A549 (cell line): ENCODE measurements around the gene UBQLN4. TPM values are rescaled to one million over a fixed set of nuclear protein-coding genes. Genes with fewer than 3 reads are reported as not detected.

Experiments
- ATAC-seq, 2 experiments: fragments of 200-7000 bp in 1 of 2; fragments of >200 bp in 1 of 2; cut with Nextera tagmentation in 1 of 2; cut with Tn5 transposase in 1 of 2; 3 replicates each; pipeline versions ENCODE4 v1.8.0 to v1.9.1; 2018 to 2020; ENCODE audit warnings: mild to moderate bottlenecking in 1 of 2, moderate library complexity in 1 of 2
- CTCF ChIA-PET: fragments of 300-600 bp; sonication (Branson Sonifier 250); formaldehyde crosslinking; extraction: SDS; loops from one replicate; lab custom pipeline; 2021; ENCODE audit warnings: antibody characterized with exemption, inconsistent platforms; lab: Yijun Ruan, JAX
- POLR2A ChIA-PET: fragments of 350-600 bp; formaldehyde crosslinking; extraction: SDS; loops from one replicate; lab custom pipeline; 2021; ENCODE audit warnings: antibody characterized with exemption, inconsistent platforms; lab: Yijun Ruan, JAX
- DNase-seq, 2 experiments: peaks; one replicate each; pipeline versions ENCODE4 v3.0.0 to v3.0.0-alpha.2; 2011 to 2016; ENCODE audit warnings: low read depth in 1 of 2, low spot score in 1 of 2
- FAIRE-seq: peaks from 2 replicates; lab custom pipeline; 2011; peaks lifted over from hg19 to GRCh38; lab: Jason Lieb, UNC
- H3K27ac ChIP-seq, 2 experiments: fragments of >200 bp; sonication (Bioruptor Twin); formaldehyde crosslinking; 3 replicates each; pipeline ENCODE4 v1.5.1; 2016 to 2017
- H3K4me1 ChIP-seq: fragments of >200 bp; sonication (Bioruptor Twin); formaldehyde crosslinking; 3 replicates; pipeline ENCODE4 v1.6.1; 2016
- H3K4me2 ChIP-seq: fragments of >200 bp; sonication (Bioruptor Twin); formaldehyde crosslinking; 3 replicates; pipeline ENCODE4 v1.6.1; 2016
- H3K4me3 ChIP-seq: fragments of >200 bp; sonication (Bioruptor Twin); formaldehyde crosslinking; 3 replicates; pipeline ENCODE4 v1.5.1; 2016
- H3K9me3 ChIP-seq: fragments of >200 bp; sonication (Bioruptor Twin); formaldehyde crosslinking; 3 replicates; pipeline ENCODE4 v1.6.1; 2016
- BHLHE40 ChIP-seq: IDR thresholded peaks from 2 replicates; pipeline ENCODE4 v1.6.1; 2012; ENCODE audit warnings: low read depth, low read length, inconsistent platforms
- CBX2 ChIP-seq: fragments of 200-600 bp; sonication (generic); IDR thresholded peaks from 2 replicates; pipeline ENCODE4 v1.6.1; 2016; ENCODE audit warnings: low read depth, mild to moderate bottlenecking, borderline replicate concordance
- CEBPB ChIP-seq, 2 experiments: fragments of >200 bp in 1 of 2; sonication (Bioruptor Twin) in 1 of 2; formaldehyde crosslinking in 1 of 2; IDR thresholded peaks; 2 replicates each; pipeline ENCODE4 v1.6.1; 2012 to 2016
- CHD2 ChIP-seq: fragments of 150-350 bp; IDR thresholded peaks from 2 replicates; pipeline ENCODE4 v1.6.1; 2014; ENCODE audit warnings: low read length; ENCODE audit not compliant: partially characterized antibody
- EHMT2 ChIP-seq: fragments of 200-600 bp; sonication (generic); IDR thresholded peaks from 2 replicates; pipeline ENCODE4 v1.6.1; 2016; ENCODE audit warnings: antibody characterized with exemption, low read depth, mild to moderate bottlenecking, moderate library complexity
- HDAC2 ChIP-seq: fragments of 200-600 bp; sonication (generic); IDR thresholded peaks from 2 replicates; pipeline ENCODE4 v1.6.1; 2016
- MYC ChIP-seq: IDR thresholded peaks from 2 replicates; pipeline ENCODE4 v1.6.1; 2012; ENCODE audit warnings: mild to moderate bottlenecking, inconsistent platforms, low read length, improper control_type of control experiment, borderline replicate concordance
- NR3C1 ChIP-seq: fragments of >200 bp; sonication (Bioruptor Twin); formaldehyde crosslinking; IDR thresholded peaks from 3 replicates; pipeline ENCODE4 v1.6.1; 2017
- RARB ChIP-seq: fragments of 250-450 bp; sonication (Bioruptor Pico); IDR thresholded peaks from 2 replicates; pipeline ENCODE4 v1.8.0; 2021; ENCODE audit warnings: mild to moderate bottlenecking, moderate library complexity
- RCOR1 ChIP-seq: fragments of 150-350 bp; IDR thresholded peaks from 2 replicates; pipeline ENCODE4 v1.6.1; 2014; ENCODE audit warnings: antibody characterized with exemption, low read length, low read depth
- RFX5 ChIP-seq: fragments of 450-650 bp; IDR thresholded peaks from 2 replicates; pipeline ENCODE4 v1.7.1; 2014; ENCODE audit warnings: antibody characterized with exemption, mild to moderate bottlenecking, moderate library complexity
- RNF2 ChIP-seq: fragments of 200-600 bp; sonication (generic); IDR thresholded peaks from 2 replicates; pipeline ENCODE4 v1.6.1; 2016; ENCODE audit warnings: low read depth, mild to moderate bottlenecking, antibody characterized with exemption, moderate library complexity, borderline replicate concordance
- TFCP2L1 ChIP-seq: fragments of 250-450 bp; sonication (Bioruptor Pico); IDR thresholded peaks from 2 replicates; pipeline ENCODE4 v1.5.0; 2021; ENCODE audit warnings: mild to moderate bottlenecking
- WGBS: methylation state at CpG from one replicate; pipeline ENCODE4 v1.1.6; 2017; ENCODE audit errors: missing lambda C conversion rate; 5-methylcytosine and 5-hydroxymethylcytosine counted together
- polyA plus RNA-seq, 4 experiments: library from polyadenylated mRNA; depleted of rRNA in 3 of 4; stranded (reverse); fragments of >200 nt; fragmentation: RNase III in 1 of 4; extraction: RNeasy Plus Mini Kit Qiagen cat#74134 plus additional on column Dnase treatment in 1 of 4; gene quantifications; 2 replicates in 3 of 4; 3 replicates in 1 of 4; pipeline ENCODE4 v1.2.3, GENCODE V29; 2011 to 2017
- TF ChIP-seq, protein P1 (sequence below): fragments of >200 bp; sonication (Bioruptor Twin); formaldehyde crosslinking; IDR thresholded peaks from 3 replicates; pipeline ENCODE4 v1.5.1; 2016
- TF ChIP-seq, protein P2 (sequence below): IDR thresholded peaks from 2 replicates; pipeline ENCODE4 v1.6.1; 2012
- TF ChIP-seq, protein P3 (sequence below): fragments of >200 bp; sonication (Bioruptor Twin); formaldehyde crosslinking; IDR thresholded peaks from 2 replicates; pipeline ENCODE4 v1.6.1; 2016
- TF ChIP-seq, protein P4 (sequence below): fragments of 450-650 bp; IDR thresholded peaks from 2 replicates; pipeline ENCODE4 v1.6.1; 2014; ENCODE audit warnings: antibody characterized with exemption
- TF ChIP-seq, protein P5 (sequence below): fragments of 200-600 bp; sonication (generic); IDR thresholded peaks from 2 replicates; pipeline ENCODE4 v1.6.1; 2016; ENCODE audit warnings: antibody characterized with exemption, mild to moderate bottlenecking, moderate library complexity

UBQLN4 gene
- polyA plus RNA-seq, 2 of the 4 experiments (the other 2 are of a cell fraction): 38.2 to 42.0 TPM

DNA sequence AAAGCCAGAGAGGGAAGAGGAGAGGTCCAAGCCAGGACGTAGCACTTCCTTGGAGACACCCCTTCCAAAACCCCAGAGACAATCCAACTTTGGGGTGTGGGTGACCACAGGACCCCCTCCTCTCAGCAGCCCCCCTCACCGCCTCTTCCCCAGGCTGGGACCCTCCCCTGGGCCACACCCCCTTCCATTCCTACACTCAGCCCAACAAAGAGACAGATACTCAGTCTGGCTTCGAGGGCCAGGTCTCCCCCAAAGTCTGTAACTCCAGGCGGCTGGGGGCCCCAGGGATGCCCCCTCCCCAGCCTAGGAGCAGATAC, 27.2 kb upstream of the UBQLN4 start:
- FAIRE-seq (no peak), ATAC-seq (no peak), DNase-seq (no peak)
- peak overlapping the region; percentile 100 for H3K4me2 ChIP-seq
- H3K4me1 ChIP-seq: peaks cover 14% of the 10 kb centered on the region; the same call in 2 of the 3 replicates
- POLR2A ChIA-PET: no interaction called here
- peak overlapping the region; percentile 83; the same call in 2 of the 3 replicates for H3K4me3 ChIP-seq
- peak overlapping the region in 1 of 2 experiments; percentile 93; a peak in 3 of 6 replicates for H3K27ac ChIP-seq
- CTCF ChIA-PET: no interaction called here
- WGBS: 68% methylated on average over 3 of the region's 4 CpGs
- no peaks in the 10 kb centered on the region for H3K9me3 ChIP-seq
- TF ChIP-seq RNF2 (no peak), RARB (no peak), TFCP2L1 (CRISPR knock-in tag) (no peak), CHD2 (no peak), CBX2 (no peak), NR3C1 (no peak), RFX5 (no peak), CEBPB (IDR thresholded peaks at IDR 0.05) (no peak), BHLHE40 (no peak), EHMT2 (no peak)
- TF ChIP-seq, protein P1, sequence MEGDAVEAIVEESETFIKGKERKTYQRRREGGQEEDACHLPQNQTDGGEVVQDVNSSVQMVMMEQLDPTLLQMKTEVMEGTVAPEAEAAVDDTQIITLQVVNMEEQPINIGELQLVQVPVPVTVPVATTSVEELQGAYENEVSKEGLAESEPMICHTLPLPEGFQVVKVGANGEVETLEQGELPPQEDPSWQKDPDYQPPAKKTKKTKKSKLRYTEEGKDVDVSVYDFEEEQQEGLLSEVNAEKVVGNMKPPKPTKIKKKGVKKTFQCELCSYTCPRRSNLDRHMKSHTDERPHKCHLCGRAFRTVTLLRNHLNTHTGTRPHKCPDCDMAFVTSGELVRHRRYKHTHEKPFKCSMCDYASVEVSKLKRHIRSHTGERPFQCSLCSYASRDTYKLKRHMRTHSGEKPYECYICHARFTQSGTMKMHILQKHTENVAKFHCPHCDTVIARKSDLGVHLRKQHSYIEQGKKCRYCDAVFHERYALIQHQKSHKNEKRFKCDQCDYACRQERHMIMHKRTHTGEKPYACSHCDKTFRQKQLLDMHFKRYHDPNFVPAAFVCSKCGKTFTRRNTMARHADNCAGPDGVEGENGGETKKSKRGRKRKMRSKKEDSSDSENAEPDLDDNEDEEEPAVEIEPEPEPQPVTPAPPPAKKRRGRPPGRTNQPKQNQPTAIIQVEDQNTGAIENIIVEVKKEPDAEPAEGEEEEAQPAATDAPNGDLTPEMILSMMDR: no peak
- TF ChIP-seq, protein P2, sequence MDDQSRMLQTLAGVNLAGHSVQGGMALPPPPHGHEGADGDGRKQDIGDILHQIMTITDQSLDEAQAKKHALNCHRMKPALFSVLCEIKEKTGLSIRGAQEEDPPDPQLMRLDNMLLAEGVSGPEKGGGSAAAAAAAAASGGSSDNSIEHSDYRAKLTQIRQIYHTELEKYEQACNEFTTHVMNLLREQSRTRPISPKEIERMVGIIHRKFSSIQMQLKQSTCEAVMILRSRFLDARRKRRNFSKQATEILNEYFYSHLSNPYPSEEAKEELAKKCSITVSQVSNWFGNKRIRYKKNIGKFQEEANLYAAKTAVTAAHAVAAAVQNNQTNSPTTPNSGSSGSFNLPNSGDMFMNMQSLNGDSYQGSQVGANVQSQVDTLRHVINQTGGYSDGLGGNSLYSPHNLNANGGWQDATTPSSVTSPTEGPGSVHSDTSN: no peak
- TF ChIP-seq, protein P3, sequence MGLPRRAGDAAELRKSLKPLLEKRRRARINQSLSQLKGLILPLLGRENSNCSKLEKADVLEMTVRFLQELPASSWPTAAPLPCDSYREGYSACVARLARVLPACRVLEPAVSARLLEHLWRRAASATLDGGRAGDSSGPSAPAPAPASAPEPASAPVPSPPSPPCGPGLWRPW: no peak

DNA sequence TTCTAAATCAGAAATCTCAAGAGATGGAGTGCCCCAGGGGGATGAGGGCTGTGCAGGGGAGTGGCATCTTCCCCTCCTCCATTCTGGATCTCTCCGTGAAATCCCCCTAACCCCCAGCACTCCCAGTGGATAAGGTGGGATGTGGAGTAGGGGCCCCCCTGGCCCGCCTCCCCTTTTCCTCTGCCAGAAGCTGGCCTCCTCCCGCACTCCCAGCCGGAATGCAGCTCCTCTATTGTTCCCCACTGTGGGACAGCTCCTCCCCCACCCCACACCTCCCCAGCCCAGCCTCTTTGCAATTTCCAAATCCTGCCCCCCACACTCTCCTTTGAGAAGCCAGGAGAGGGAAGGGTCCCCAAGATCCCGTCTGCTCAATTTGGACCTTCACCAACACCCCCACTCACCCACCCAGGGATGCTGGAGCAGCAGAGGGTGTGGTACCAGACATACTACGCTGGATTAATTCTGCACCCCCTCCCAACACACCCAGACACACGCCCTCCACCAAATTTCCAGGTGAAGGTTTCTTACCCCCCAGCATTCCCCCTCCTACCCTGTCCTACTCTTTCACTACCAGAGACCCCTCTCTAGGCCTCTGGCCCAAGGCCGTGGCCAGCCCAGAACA, 26.8 kb upstream of the UBQLN4 start:
- POLR2A ChIA-PET: no interaction called here
- Histone ChIP-seq H3K4me1 (peaks cover 14% of the 10 kb centered on the region; the same call in 2 of the 3 replicates), H3K9me3 (no peaks in the 10 kb centered on the region), H3K27ac (peak overlapping the region in 1 of 2 experiments; percentile 93; a peak in 2 of 6 replicates), H3K4me3 (no peak overlapping the region), H3K4me2 (peak overlapping the region; percentile 100)
- no peak for DNase-seq
- CTCF ChIA-PET: interaction anchor here (0.7 to 2.9 kb wide), 2 partner anchors 10 to 14 kb away, joined by 3 to 19 read pairs; no protein-coding TSS in a partner anchor
- no peak for ATAC-seq
- 85% methylated on average over 8 of the region's 8 CpGs for WGBS
- FAIRE-seq: no peak
- no peak for TF ChIP-seq RFX5
- no peak for TF ChIP-seq HDAC2
- TF ChIP-seq, protein P4, sequence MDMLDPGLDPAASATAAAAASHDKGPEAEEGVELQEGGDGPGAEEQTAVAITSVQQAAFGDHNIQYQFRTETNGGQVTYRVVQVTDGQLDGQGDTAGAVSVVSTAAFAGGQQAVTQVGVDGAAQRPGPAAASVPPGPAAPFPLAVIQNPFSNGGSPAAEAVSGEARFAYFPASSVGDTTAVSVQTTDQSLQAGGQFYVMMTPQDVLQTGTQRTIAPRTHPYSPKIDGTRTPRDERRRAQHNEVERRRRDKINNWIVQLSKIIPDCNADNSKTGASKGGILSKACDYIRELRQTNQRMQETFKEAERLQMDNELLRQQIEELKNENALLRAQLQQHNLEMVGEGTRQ: no peak

DNA sequence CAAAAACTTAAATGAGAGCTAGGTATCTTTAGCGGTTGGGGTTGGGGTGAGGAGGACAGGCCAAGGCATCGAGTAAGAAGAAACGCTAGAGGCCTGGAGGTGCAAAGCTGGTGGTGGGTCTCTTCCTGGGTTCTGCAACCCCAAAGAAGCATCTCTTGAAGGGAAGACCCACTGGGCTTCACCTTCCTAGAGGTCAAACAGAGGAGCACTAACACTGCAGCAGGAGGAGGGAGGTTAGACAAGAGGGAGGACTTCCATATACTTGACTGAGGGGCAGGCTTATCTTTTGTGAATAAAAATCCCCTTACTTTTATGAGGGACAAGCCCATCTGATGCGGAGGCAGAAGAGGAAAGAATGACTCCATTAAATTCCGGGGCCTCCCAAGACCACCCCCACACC, 26.2 kb upstream of the UBQLN4 start:
- WGBS: 95% methylated on average over 5 of the region's 5 CpGs
- DNase-seq (no peak), ATAC-seq (no peak), FAIRE-seq (no peak)
- TF ChIP-seq MYC (no peak), RCOR1 (no peak)
- TF ChIP-seq, protein P5, sequence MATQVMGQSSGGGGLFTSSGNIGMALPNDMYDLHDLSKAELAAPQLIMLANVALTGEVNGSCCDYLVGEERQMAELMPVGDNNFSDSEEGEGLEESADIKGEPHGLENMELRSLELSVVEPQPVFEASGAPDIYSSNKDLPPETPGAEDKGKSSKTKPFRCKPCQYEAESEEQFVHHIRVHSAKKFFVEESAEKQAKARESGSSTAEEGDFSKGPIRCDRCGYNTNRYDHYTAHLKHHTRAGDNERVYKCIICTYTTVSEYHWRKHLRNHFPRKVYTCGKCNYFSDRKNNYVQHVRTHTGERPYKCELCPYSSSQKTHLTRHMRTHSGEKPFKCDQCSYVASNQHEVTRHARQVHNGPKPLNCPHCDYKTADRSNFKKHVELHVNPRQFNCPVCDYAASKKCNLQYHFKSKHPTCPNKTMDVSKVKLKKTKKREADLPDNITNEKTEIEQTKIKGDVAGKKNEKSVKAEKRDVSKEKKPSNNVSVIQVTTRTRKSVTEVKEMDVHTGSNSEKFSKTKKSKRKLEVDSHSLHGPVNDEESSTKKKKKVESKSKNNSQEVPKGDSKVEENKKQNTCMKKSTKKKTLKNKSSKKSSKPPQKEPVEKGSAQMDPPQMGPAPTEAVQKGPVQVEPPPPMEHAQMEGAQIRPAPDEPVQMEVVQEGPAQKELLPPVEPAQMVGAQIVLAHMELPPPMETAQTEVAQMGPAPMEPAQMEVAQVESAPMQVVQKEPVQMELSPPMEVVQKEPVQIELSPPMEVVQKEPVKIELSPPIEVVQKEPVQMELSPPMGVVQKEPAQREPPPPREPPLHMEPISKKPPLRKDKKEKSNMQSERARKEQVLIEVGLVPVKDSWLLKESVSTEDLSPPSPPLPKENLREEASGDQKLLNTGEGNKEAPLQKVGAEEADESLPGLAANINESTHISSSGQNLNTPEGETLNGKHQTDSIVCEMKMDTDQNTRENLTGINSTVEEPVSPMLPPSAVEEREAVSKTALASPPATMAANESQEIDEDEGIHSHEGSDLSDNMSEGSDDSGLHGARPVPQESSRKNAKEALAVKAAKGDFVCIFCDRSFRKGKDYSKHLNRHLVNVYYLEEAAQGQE: no peak
- peaks cover 14% of the 10 kb centered on the region; the same call in 2 of the 3 replicates for H3K4me1 ChIP-seq
- no peak overlapping the region for H3K4me3 ChIP-seq
- ChIA-PET CTCF (interaction anchor here (0.7 to 2.9 kb wide), 4 partner anchors 10 to 66 kb away, joined by 3 to 19 read pairs (median 4); no protein-coding TSS in a partner anchor), POLR2A (no interaction called here)
- H3K4me2 ChIP-seq: no peak overlapping the region
- H3K9me3 ChIP-seq: no peaks in the 10 kb centered on the region
- no peak overlapping the region for H3K27ac ChIP-seq
